Measurements from ENCODE around the gene CCDC201.

- TF ChIP-seq NRF1 (IDR thresholded peaks at IDR 0.05; ENCODE audit: low read depth, low read length) = no peak
- TF ChIP-seq POLR2AphosphoS5 (IDR thresholded peaks at IDR 0.05; ENCODE audit: low read depth, low read length) = no peak
- no peak for TF ChIP-seq MAX (IDR thresholded peaks at IDR 0.05; ENCODE audit: low read depth)
- TF ChIP-seq CTCF (IDR thresholded peaks at IDR 0.05) = no peak
- TF ChIP-seq, protein P1, sequence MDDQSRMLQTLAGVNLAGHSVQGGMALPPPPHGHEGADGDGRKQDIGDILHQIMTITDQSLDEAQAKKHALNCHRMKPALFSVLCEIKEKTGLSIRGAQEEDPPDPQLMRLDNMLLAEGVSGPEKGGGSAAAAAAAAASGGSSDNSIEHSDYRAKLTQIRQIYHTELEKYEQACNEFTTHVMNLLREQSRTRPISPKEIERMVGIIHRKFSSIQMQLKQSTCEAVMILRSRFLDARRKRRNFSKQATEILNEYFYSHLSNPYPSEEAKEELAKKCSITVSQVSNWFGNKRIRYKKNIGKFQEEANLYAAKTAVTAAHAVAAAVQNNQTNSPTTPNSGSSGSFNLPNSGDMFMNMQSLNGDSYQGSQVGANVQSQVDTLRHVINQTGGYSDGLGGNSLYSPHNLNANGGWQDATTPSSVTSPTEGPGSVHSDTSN (IDR thresholded peaks at IDR 0.05) = no peak
- TF ChIP-seq GABPA (IDR thresholded peaks at IDR 0.05; ENCODE audit: low read depth) = no peak
- TF ChIP-seq EP300 (IDR thresholded peaks at IDR 0.05; ENCODE audit: borderline replicate concordance in 1 of 2, low read depth in 1 of 2, low read length in 1 of 2) = no peak
- TF ChIP-seq EZH2phosphoT487 (IDR thresholded peaks at IDR 0.05; ENCODE audit: borderline replicate concordance, low read depth) = no peak
- TF ChIP-seq CHD2 (IDR thresholded peaks at IDR 0.05; ENCODE audit: low read length, partially characterized antibody) = no peak
- TF ChIP-seq, protein P2, sequence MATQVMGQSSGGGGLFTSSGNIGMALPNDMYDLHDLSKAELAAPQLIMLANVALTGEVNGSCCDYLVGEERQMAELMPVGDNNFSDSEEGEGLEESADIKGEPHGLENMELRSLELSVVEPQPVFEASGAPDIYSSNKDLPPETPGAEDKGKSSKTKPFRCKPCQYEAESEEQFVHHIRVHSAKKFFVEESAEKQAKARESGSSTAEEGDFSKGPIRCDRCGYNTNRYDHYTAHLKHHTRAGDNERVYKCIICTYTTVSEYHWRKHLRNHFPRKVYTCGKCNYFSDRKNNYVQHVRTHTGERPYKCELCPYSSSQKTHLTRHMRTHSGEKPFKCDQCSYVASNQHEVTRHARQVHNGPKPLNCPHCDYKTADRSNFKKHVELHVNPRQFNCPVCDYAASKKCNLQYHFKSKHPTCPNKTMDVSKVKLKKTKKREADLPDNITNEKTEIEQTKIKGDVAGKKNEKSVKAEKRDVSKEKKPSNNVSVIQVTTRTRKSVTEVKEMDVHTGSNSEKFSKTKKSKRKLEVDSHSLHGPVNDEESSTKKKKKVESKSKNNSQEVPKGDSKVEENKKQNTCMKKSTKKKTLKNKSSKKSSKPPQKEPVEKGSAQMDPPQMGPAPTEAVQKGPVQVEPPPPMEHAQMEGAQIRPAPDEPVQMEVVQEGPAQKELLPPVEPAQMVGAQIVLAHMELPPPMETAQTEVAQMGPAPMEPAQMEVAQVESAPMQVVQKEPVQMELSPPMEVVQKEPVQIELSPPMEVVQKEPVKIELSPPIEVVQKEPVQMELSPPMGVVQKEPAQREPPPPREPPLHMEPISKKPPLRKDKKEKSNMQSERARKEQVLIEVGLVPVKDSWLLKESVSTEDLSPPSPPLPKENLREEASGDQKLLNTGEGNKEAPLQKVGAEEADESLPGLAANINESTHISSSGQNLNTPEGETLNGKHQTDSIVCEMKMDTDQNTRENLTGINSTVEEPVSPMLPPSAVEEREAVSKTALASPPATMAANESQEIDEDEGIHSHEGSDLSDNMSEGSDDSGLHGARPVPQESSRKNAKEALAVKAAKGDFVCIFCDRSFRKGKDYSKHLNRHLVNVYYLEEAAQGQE (IDR thresholded peaks at IDR 0.05; ENCODE audit: low read depth, low read length) = no peak
Observed at GRCh38 chr7:45886931-45887667, 14.2 kb upstream of the CCDC201 start.
